Bronchial epithelial cell (primary cell): ENCODE measurements around the gene SASH1. TPM values are rescaled to one million over a fixed set of nuclear protein-coding genes. Genes with fewer than 3 reads are reported as not detected.

ENCODE experiments used
- DNase-seq: peaks from one replicate; pipeline ENCODE4 v3.0.0-alpha.2; 2010; ENCODE audit warnings: low read depth
- FAIRE-seq: peaks from 2 replicates; lab custom pipeline; 2011; peaks lifted over from hg19 to GRCh38; lab: Jason Lieb, UNC
- H3K27me3 ChIP-seq: 2 replicates; pipeline ENCODE4 v1.5.1; 2011; ENCODE audit warnings: low read length; ENCODE audit not compliant: control insufficient read depth, insufficient read depth
- H3K36me3 ChIP-seq: 2 replicates; pipeline ENCODE4 v1.5.1; 2011; ENCODE audit warnings: low read length; ENCODE audit not compliant: control insufficient read depth, insufficient read depth
- H3K4me3 ChIP-seq: 2 replicates; pipeline ENCODE4 v1.5.1; 2011; ENCODE audit warnings: mild to moderate bottlenecking, low read depth, low read length, control low read depth
- total RNA-seq: library from RNA; depleted of rRNA; stranded (reverse); fragments of >200 nt; gene quantifications from 2 replicates; pipeline ENCODE4 v1.2.1, GENCODE V29; 2014
- TF ChIP-seq, protein P1 (sequence below): IDR thresholded peaks from 2 replicates; pipeline ENCODE4 v1.5.1; 2011; ENCODE audit warnings: mild to moderate bottlenecking, moderate library complexity, low read length, control low read depth, inconsistent platforms; ENCODE audit not compliant: insufficient read depth, severe bottlenecking

Gene SASH1
- total RNA-seq, 1 donor from 2014 or later: 3.9 TPM

DNA sequence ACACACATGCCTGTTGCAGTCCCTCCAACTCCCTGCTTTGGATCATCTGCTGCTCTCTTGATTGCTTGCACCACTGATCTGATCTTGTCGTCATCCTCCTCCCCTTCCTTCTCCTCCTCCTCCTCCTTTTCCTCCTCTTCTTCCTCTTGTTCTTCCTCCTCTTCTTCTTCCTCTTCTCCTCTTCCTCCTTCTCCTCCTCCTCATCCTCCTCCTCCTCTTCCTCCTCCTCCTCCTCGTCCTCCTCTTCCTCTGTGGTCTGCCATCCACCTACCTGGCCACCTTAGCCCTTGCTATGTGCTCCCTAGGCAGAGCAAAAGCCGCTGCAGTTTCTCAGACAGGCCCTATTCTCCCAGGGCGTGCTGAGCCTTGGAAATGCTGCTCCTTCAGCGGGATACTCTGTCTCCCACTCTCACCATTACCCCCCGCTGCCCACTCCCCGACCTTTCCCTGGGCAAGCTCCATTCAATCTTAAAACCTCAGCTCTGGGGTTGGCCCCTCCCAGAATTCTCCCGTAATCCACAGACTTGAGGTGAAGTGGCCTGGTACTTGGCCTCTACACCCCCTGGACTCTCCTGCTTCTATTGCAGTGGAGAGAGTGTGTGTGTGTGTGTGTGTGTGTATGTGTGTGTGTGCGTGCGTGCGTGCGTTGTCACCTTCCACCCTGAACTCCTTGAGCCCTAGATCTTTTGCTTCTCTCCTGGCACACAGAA is 105.0 kb downstream of the SASH1 start:
- no peaks in the 10 kb centered on the region for H3K36me3 ChIP-seq
- no peak for DNase-seq
- no peak for FAIRE-seq
- no peak overlapping the region for H3K4me3 ChIP-seq
- TF ChIP-seq, protein P1, sequence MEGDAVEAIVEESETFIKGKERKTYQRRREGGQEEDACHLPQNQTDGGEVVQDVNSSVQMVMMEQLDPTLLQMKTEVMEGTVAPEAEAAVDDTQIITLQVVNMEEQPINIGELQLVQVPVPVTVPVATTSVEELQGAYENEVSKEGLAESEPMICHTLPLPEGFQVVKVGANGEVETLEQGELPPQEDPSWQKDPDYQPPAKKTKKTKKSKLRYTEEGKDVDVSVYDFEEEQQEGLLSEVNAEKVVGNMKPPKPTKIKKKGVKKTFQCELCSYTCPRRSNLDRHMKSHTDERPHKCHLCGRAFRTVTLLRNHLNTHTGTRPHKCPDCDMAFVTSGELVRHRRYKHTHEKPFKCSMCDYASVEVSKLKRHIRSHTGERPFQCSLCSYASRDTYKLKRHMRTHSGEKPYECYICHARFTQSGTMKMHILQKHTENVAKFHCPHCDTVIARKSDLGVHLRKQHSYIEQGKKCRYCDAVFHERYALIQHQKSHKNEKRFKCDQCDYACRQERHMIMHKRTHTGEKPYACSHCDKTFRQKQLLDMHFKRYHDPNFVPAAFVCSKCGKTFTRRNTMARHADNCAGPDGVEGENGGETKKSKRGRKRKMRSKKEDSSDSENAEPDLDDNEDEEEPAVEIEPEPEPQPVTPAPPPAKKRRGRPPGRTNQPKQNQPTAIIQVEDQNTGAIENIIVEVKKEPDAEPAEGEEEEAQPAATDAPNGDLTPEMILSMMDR: no peak
- H3K27me3 ChIP-seq: no peaks in the 10 kb centered on the region

DNA sequence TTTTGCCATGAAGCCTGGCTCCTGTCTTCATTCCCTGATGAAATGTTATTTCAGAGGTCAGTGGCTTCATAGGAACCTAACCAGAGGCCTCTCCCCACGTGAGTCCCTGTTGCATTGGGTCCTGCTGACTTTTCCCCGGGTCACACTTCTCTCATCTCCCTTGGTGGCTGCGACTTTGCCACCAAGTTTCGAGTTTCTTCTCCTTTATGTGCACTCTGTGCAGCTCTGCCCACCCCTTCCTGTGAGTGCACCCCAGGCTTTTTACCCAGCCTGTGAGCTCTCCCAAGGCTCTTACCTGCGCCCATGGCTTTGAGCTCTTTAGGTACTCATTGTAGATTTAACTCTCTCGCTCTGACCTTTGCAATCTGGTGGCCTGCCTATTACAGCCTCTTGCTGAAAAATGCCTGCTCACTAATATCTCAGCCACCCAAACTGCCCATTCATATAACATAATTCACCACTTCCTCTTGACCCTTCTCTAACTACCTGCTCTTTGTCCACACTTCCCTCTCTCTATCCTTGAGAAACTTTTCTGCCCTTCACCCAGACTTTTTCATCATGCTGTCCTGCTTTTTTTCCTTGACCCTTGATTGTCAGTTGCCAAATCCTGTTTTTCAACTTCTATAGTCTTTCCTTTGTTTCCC is 105.9 kb downstream of the SASH1 start:
- no peaks in the 10 kb centered on the region for H3K36me3 ChIP-seq
- TF ChIP-seq, protein P1: no peak
- no peak overlapping the region for H3K4me3 ChIP-seq
- FAIRE-seq (no peak), DNase-seq (no peak)
- H3K27me3 ChIP-seq: no peaks in the 10 kb centered on the region

DNA sequence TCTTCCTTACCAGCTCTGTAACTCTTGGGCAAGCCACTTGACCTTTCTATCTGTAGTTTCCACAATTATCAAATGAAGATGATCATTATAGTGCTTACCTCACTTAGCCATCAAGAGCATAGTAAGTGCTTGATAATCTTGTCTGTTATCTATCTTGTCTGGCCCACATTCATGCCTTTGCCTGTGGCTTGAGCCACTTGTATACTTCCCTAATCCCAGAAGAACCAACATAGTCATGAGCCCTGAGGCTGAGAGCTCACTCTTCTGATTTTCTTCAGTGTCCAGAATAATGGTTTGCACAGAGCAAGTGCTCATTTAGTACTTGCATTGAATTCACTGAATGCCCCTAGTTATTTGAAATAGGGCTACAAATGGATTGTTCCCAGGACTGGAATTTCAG is 108.2 kb downstream of the SASH1 start:
- Histone ChIP-seq H3K27me3 (no peaks in the 10 kb centered on the region), H3K36me3 (no peaks in the 10 kb centered on the region), H3K4me3 (no peak overlapping the region)
- no peak for FAIRE-seq
- DNase-seq: no peak
- TF ChIP-seq, protein P1: no peak

DNA sequence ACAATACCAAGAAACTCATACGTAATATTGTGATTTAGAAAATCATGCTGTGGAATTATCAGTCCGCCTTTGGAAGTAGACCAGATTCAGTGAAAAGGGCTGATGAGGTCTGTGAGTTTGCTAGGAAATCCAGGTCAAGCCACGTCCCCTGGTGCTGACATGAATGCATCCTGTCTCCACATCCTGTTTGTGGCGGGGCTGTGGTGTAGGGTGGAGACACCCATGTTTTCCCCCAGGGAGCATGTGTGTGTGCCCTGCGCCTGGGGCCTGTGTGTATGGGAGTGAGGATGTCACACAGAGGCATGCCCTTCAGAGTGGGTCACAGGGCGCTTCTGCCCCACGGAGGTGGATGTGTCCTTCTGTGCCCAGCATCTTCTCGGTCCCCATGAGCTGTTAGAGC is 109.1 kb downstream of the SASH1 start:
- TF ChIP-seq, protein P1: no peak
- Histone ChIP-seq H3K36me3 (no peaks in the 10 kb centered on the region), H3K27me3 (no peaks in the 10 kb centered on the region), H3K4me3 (no peak overlapping the region)
- DNase-seq (no peak), FAIRE-seq (no peak)

DNA sequence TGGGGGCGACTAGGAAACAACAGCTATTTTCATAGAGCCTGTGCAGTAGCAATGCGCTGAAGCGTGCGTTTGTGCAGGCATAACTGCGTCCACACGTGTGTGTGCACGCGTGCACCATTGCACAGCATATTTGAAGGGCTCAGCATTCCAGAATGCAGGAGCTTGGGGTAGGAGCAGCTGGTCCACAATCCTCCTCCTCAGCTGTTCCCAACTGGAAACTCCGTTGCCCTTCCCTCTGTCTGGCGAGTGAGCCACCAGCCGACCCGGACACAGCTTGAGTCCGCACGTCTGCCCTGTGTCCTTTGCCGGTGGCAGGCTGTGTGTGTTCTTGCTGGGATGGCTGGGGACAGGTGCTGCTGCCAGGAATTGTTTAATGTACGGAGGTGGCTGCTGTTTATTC is 110.2 kb downstream of the SASH1 start:
- DNase-seq: no peak
- Histone ChIP-seq H3K36me3 (no peaks in the 10 kb centered on the region), H3K4me3 (no peak overlapping the region), H3K27me3 (no peaks in the 10 kb centered on the region)
- TF ChIP-seq, protein P1: no peak
- no peak for FAIRE-seq
